Naive thymus-derived CD8-positive, alpha-beta T cell (primary cell): ENCODE results near the gene PDE3B. TPM values are rescaled to one million over a fixed set of nuclear protein-coding genes. Genes with fewer than 3 reads are reported as not detected.
"Not testable (repeated sequence)": the region's sequence is repeated elsewhere in the genome, so short reads cannot be mapped to it uniquely, and the experiment has no call there.

Experiments used
- ATAC-seq, 2 donors: fragments of 150-1000 bp; cut with Tn5 transposase in 1 of 2; sonication (Bioruptor Pico), chemical (Tn5 transposase) in 1 of 2; 1 replicate in 1 of 2; 2 replicates in 1 of 2; pipeline ENCODE4 v1.10.0; 2021; ENCODE audit warnings: mild to moderate bottlenecking in 2 of 2, moderate library complexity in 2 of 2
- POLR2A ChIA-PET: fragments of 350-600 bp; sonication (Branson Sonifier 250); formaldehyde crosslinking; loops from one replicate; lab custom pipeline; 2021; ENCODE audit warnings: antibody characterized with exemption; lab: Charles Lee
- DNase-seq, 10 donors: peaks; one replicate each; pipeline versions ENCODE4 v3.0.0 to v3.0.0-alpha.2; 2020 to 2022
- H3K27ac Mint-ChIP-seq, 10 donors: one replicate each; pipeline ENCODE4 v1.8.0; 2020 to 2022; ENCODE audit warnings: mild to moderate bottlenecking in 10 of 10, mixed read lengths in 10 of 10, moderate library complexity in 4 of 10, inconsistent platforms in 1 of 10
- H3K27me3 Mint-ChIP-seq, 5 donors: one replicate each; pipeline ENCODE4 v1.8.0; 2021 to 2022; ENCODE audit warnings: mixed read lengths in 5 of 5
- H3K36me3 Mint-ChIP-seq, 3 donors: one replicate each; pipeline ENCODE4 v1.8.0; 2020 to 2022; ENCODE audit warnings: mixed read lengths in 3 of 3, mild to moderate bottlenecking in 2 of 3, inconsistent platforms in 1 of 3
- H3K4me1 Mint-ChIP-seq, 4 donors: one replicate each; pipeline ENCODE4 v1.8.0; 2021 to 2022; ENCODE audit warnings: mixed read lengths in 4 of 4
- H3K4me3 Mint-ChIP-seq, 10 donors: one replicate each; pipeline ENCODE4 v1.8.0; 2020 to 2022; ENCODE audit warnings: mild to moderate bottlenecking in 10 of 10, mixed read lengths in 10 of 10, moderate library complexity in 6 of 10, inconsistent platforms in 1 of 10
- H3K9me3 Mint-ChIP-seq, 9 donors: one replicate each; pipeline ENCODE4 v1.8.0; 2020 to 2022; ENCODE audit warnings: mixed read lengths in 9 of 9, mild to moderate bottlenecking in 3 of 9, inconsistent platforms in 1 of 9, moderate library complexity in 1 of 9
- polyA plus RNA-seq, 3 donors: library from polyadenylated mRNA; unstranded; fragments of 300-500 nt; fragmentation: Illumina TruSeq; gene quantifications; one replicate each; pipeline ENCODE4 v1.2.3, GENCODE V29; 2021
- total RNA-seq, 8 experiments: library from RNA in 2 of 8; stranded (reverse) in 2 of 8; gene quantifications; one replicate each; pipeline ENCODE4 v1.2.3 and lab custom pipeline; 2021 to 2026

Gene PDE3B
- total and polyA plus RNA-seq, 5 experiments from 2014 or later = 59.2 to 240 (median 127) TPM

DNA sequence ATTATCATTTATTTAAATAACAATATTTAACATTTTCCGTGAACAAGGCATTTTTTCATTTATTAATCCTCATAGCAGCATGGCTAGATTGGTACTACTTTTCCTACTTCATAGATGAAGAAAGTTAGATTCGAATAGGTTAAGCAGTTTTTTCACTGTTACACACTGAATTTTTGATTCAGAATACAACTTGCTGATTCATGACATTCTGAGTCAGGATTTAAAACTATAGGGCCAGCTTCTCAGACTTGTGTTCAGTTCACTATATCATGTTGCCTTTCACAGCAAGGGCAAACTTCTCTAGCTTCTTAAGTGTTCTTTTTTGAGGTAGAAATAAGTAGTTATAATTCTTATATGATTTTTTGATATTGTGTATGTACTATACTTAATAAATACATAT, 216.9 kb downstream of the PDE3B start:
- DNase-seq = no peak
- H3K27ac Mint-ChIP-seq = no peak overlapping the region
- H3K4me1 Mint-ChIP-seq = peaks cover 16 to 41% (median 24%) of the 10 kb centered on the region in 4 donors
- POLR2A ChIA-PET = interaction anchor here (1.4 kb wide), 1 partner anchor 32 kb away, joined by 3 read pairs; the partner anchor contains the start of gene CYP2R1
- ATAC-seq = no peak
- no peaks in the 10 kb centered on the region for H3K27me3 Mint-ChIP-seq
- peaks cover 0 to 16% (median 10%) of the 10 kb centered on the region in 9 donors for H3K9me3 Mint-ChIP-seq
- peaks cover 51 to 89% (median 60%) of the 10 kb centered on the region in 3 donors for H3K36me3 Mint-ChIP-seq
- no peak overlapping the region for H3K4me3 Mint-ChIP-seq

DNA sequence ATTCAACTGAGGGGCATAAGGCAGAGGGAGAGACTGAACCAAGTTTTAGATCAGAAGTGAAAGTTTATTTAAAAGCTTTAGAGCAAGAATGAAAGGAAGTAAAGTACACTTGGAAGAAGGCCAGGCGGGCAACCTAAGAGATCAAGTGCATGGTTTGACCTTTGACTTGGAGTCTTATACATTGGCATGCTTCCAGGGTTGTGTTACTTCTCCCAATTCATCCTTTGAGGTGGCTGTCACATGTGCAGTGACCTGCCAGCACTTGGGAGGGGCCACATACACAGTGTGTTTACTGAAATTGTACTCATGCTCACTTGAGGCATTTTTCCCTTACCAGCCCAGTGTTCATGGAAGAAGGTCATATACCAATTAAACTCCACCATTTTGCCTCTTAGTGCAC, 218.1 kb downstream of the PDE3B start:
- Mint-ChIP-seq H3K27ac (peak overlapping the region; percentile 33 to 85 (median 55)), H3K36me3 (peaks cover 48 to 83% (median 53%) of the 10 kb centered on the region in 3 donors), H3K9me3 (peaks cover 0 to 16% (median 10%) of the 10 kb centered on the region in 9 donors), H3K4me1 (peaks cover 11 to 32% (median 17%) of the 10 kb centered on the region in 4 donors), H3K27me3 (no peaks in the 10 kb centered on the region), H3K4me3 (peak overlapping the region in 1 of 10 donors; percentile 3)
- POLR2A ChIA-PET = no interaction called here
- DNase-seq (peak in 1 of 10 donors; percentile 56), ATAC-seq (peak; percentile 20 to 21)

DNA sequence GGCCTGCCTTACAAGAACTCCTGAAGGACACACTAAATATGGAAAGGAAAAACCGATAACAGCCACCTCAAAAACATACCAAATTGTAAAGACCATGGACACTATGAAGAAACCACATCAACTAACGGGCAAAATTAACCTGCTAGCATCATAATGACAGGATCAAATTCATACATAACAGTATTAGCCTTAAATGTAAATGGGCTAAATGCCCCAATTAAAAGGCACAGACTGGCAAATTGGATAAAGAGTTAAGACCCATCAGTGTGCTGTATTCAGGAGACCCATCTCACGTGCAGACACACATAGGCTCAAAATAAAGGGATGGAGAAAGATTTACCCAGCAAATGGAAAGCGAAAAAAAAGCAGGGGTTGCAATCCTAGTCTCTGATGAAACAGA, 220.2 kb downstream of the PDE3B start:
- peaks cover 0 to 16% (median 10%) of the 10 kb centered on the region in 9 donors for H3K9me3 Mint-ChIP-seq
- peaks cover 5 to 22% (median 10%) of the 10 kb centered on the region in 4 donors for H3K4me1 Mint-ChIP-seq
- peak overlapping the region in 2 of 10 donors; percentile 2 to 60 for H3K27ac Mint-ChIP-seq
- H3K4me3 Mint-ChIP-seq, DNase-seq, POLR2A ChIA-PET, ATAC-seq, H3K27me3 Mint-ChIP-seq: not testable (repeated sequence)
- peaks cover 45 to 83% (median 54%) of the 10 kb centered on the region in 3 donors for H3K36me3 Mint-ChIP-seq

- Mint-ChIP-seq H3K9me3 (no peaks in the 10 kb centered on the region), H3K27ac (peak overlapping the region in 8 of 10 donors; percentile 1 to 92 (median 54)), H3K36me3 (peaks cover 11 to 90% (median 38%) of the 10 kb centered on the region in 3 donors), H3K4me1 (peaks cover 6 to 38% (median 18%) of the 10 kb centered on the region in 4 donors), H3K27me3 (peaks cover 0 to 1% (median 0%) of the 10 kb centered on the region in 5 donors), H3K4me3 (peak overlapping the region in 1 of 10 donors; percentile 8)
- POLR2A ChIA-PET = no interaction called here
- DNase-seq = no peak
- ATAC-seq = no peak
These were observed 228.4 kb downstream of the PDE3B start for GRCh38 chr11:14872032-14872431.

GRCh38 chr11:14873632-14874031, 230.0 kb downstream of the PDE3B start:
- no peak for ATAC-seq
- DNase-seq = no peak
- peaks cover 0 to 1% (median 0%) of the 10 kb centered on the region in 5 donors for H3K27me3 Mint-ChIP-seq
- H3K4me1 Mint-ChIP-seq = peaks cover 6 to 43% (median 16%) of the 10 kb centered on the region in 4 donors
- no peaks in the 10 kb centered on the region for H3K9me3 Mint-ChIP-seq
- POLR2A ChIA-PET = no interaction called here
- peaks cover 12 to 89% (median 45%) of the 10 kb centered on the region in 3 donors for H3K36me3 Mint-ChIP-seq
- H3K4me3 Mint-ChIP-seq = no peak overlapping the region
- peak overlapping the region in 6 of 10 donors; percentile 15 to 72 (median 48) for H3K27ac Mint-ChIP-seq

- Mint-ChIP-seq H3K4me1 (peaks cover 4 to 30% (median 14%) of the 10 kb centered on the region in 4 donors), H3K27ac (peak overlapping the region in 6 of 10 donors; percentile 3 to 71 (median 56)), H3K4me3 (no peak overlapping the region), H3K36me3 (peaks cover 13 to 85% (median 48%) of the 10 kb centered on the region in 3 donors), H3K9me3 (no peaks in the 10 kb centered on the region), H3K27me3 (peaks cover 0 to 1% (median 0%) of the 10 kb centered on the region in 5 donors)
- DNase-seq (no peak), ATAC-seq (no peak)
- POLR2A ChIA-PET = no interaction called here
These were observed 231.6 kb downstream of the PDE3B start for GRCh38 chr11:14875163-14875562.

- peaks cover 18 to 56% (median 47%) of the 10 kb centered on the region in 3 donors for H3K36me3 Mint-ChIP-seq
- peak overlapping the region in 4 of 10 donors; percentile 2 to 68 (median 44) for H3K27ac Mint-ChIP-seq
- H3K4me1 Mint-ChIP-seq = peaks cover 4 to 19% (median 17%) of the 10 kb centered on the region in 4 donors
- POLR2A ChIA-PET = no interaction called here
- H3K27me3 Mint-ChIP-seq = no peaks in the 10 kb centered on the region
- DNase-seq (no peak), ATAC-seq (no peak)
- peaks cover 0 to 15% (median 8%) of the 10 kb centered on the region in 9 donors for H3K9me3 Mint-ChIP-seq
- H3K4me3 Mint-ChIP-seq = no peak overlapping the region
These were observed 238.1 kb downstream of the PDE3B start for GRCh38 chr11:14881576-14882193.

DNA sequence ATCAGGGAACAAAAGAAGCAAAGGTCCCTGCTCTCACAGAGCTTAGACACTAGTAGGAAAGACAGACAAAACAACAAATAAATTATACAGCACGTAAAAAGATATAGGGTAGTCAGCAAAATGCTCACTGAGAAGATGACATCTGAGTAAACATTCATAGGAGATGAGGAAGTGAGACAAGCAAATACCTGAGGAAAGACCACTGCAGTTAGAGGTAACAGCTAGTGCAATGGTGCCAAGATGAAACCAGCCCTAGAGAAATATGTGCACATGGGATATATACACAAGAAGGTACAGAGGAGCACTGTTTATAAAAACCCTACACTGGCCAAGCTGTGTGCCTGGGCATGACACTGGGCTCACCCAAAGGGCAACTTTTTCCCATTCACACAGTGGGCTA, 238.6 kb downstream of the PDE3B start:
- no peak overlapping the region for H3K4me3 Mint-ChIP-seq
- ATAC-seq = no peak
- DNase-seq = no peak
- H3K4me1 Mint-ChIP-seq = peaks cover 8 to 23% (median 22%) of the 10 kb centered on the region in 4 donors
- POLR2A ChIA-PET = no interaction called here
- H3K36me3 Mint-ChIP-seq = peaks cover 18 to 53% (median 47%) of the 10 kb centered on the region in 3 donors
- H3K9me3 Mint-ChIP-seq = peaks cover 0 to 15% (median 8%) of the 10 kb centered on the region in 9 donors
- H3K27me3 Mint-ChIP-seq = no peaks in the 10 kb centered on the region
- peak overlapping the region in 4 of 10 donors; percentile 2 to 79 (median 40) for H3K27ac Mint-ChIP-seq

DNA sequence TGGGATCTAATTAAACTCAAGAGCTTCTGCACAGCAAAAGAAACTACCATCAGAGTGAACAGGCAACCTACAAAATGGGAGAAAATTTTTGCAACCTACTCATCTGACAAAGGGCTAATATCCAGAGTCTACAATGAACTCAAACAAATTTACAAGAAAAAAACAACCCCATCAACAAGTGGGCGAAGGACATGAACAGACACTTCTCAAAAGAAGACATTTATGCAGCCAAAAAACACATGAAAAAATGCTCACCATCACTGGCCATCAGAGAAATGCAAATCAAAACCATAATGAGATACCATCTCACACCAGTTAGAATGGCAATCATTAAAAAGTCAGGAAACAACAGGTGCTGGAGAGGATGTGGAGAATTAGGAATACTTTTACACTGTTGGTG, 240.1 kb downstream of the PDE3B start:
- H3K27me3 Mint-ChIP-seq, POLR2A ChIA-PET, DNase-seq, H3K4me3 Mint-ChIP-seq, H3K27ac Mint-ChIP-seq, ATAC-seq: not testable (repeated sequence)
- Mint-ChIP-seq H3K36me3 (peaks cover 12 to 40% (median 34%) of the 10 kb centered on the region in 3 donors), H3K4me1 (peaks cover 17 to 34% (median 31%) of the 10 kb centered on the region in 4 donors), H3K9me3 (peaks cover 0 to 15% (median 8%) of the 10 kb centered on the region in 9 donors)

- H3K4me1 Mint-ChIP-seq = peaks cover 19 to 45% (median 40%) of the 10 kb centered on the region in 4 donors
- H3K27me3 Mint-ChIP-seq = no peaks in the 10 kb centered on the region
- H3K4me3 Mint-ChIP-seq = no peak overlapping the region
- H3K9me3 Mint-ChIP-seq = peaks cover 0 to 15% (median 8%) of the 10 kb centered on the region in 9 donors
- POLR2A ChIA-PET = no interaction called here
- no peak for ATAC-seq
- peak overlapping the region in 5 of 10 donors; percentile 4 to 22 (median 10) for H3K27ac Mint-ChIP-seq
- peaks cover 12 to 32% (median 29%) of the 10 kb centered on the region in 3 donors for H3K36me3 Mint-ChIP-seq
- no peak for DNase-seq
These were observed 241.2 kb downstream of the PDE3B start for GRCh38 chr11:14884667-14885273.

DNA sequence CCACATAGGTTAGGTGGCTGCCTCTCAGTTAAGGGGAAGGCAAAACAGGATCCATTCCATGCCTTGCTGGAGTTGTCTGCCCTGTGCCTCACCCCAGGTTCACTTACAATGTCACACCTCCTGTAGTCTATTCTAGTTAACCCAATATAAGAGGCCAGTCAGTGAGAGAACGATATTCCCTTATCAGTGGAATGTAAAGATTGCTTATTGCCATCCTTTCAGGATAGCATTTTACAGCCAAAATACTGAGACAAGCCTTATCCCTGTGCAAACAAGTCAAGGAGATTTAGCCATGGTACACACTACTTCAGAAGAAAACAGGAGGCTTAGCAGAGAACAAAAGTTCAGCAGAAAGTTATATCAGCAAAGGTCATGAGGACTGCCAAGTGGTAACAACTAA, 242.9 kb downstream of the PDE3B start:
- Mint-ChIP-seq H3K36me3 (peaks cover 9 to 15% (median 12%) of the 10 kb centered on the region in 3 donors), H3K9me3 (peaks cover 0 to 12% (median 5%) of the 10 kb centered on the region in 9 donors), H3K27me3 (no peaks in the 10 kb centered on the region), H3K4me3 (peak overlapping the region in 1 of 10 donors; percentile 36), H3K27ac (peak overlapping the region in 8 of 10 donors; percentile 13 to 75 (median 33)), H3K4me1 (peaks cover 24 to 59% (median 52%) of the 10 kb centered on the region in 4 donors)
- no peak for ATAC-seq
- DNase-seq = no peak
- POLR2A ChIA-PET = no interaction called here

- Mint-ChIP-seq H3K27me3 (no peaks in the 10 kb centered on the region), H3K9me3 (no peaks in the 10 kb centered on the region), H3K36me3 (no peaks in the 10 kb centered on the region), H3K27ac (peak overlapping the region; percentile 86 to 99 (median 96)), H3K4me1 (peaks cover 32 to 52% (median 50%) of the 10 kb centered on the region in 4 donors), H3K4me3 (peak overlapping the region; percentile 88 to 99 (median 96))
- POLR2A ChIA-PET = interaction anchor here (0.5 to 3.8 kb wide), 10 partner anchors 15 to 524 kb away, joined by 3 to 31 read pairs (median 4); partner anchors contain the start of genes COPB1 and PSMA1
- ATAC-seq (peak; percentile 58 to 64), DNase-seq (peak; percentile 81 to 93 (median 86))
These were observed 247.8 kb downstream of the PDE3B start for GRCh38 chr11:14891143-14892035.
